K562 (cell line): ENCODE results near the gene NOSTRIN. TPM values are rescaled to one million over a fixed set of nuclear protein-coding genes. Genes with fewer than 3 reads are reported as not detected.

ENCODE experiments used
- ATAC-seq: fragments of 200-7000 bp; cut with Tn5 transposase; 3 replicates; pipeline ENCODE4 v1.9.1; 2020; ENCODE audit warnings: moderate library complexity
- BruUV-seq: library from RNA; stranded (reverse); fragments of 400-500 nt; replicated peaks from 2 replicates; lab custom pipeline; 2021; lab: Mats Ljungman, UMichigan
- CTCF ChIA-PET: fragments of 300-600 bp; formaldehyde crosslinking; extraction: SDS; loops from one replicate; lab custom pipeline; 2021; ENCODE audit warnings: low intra/inter-chr PET ratio; lab: Yijun Ruan, JAX
- POLR2A ChIA-PET: fragments of 300-600, 350-650 bp; sonication (Branson Sonifier 250); formaldehyde crosslinking; extraction: SDS; loops from one replicate; lab custom pipeline; 2021; ENCODE audit warnings: antibody characterized with exemption, inconsistent platforms; lab: Yijun Ruan, JAX
- DNase-seq, 4 experiments: peaks; one replicate each; pipeline versions ENCODE4 v3.0.0 to v3.0.0-alpha.2; 2011 to 2018; ENCODE audit warnings: low spot score in 3 of 4, mixed read lengths in 3 of 4; ENCODE audit errors: extremely low read depth in 1 of 4
- FAIRE-seq: peaks from 2 replicates; lab custom pipeline; 2011; peaks lifted over from hg19 to GRCh38; lab: Jason Lieb, UNC
- H2AFZ ChIP-seq: 2 replicates; pipeline ENCODE4 v1.6.0; 2011; ENCODE audit warnings: low read depth, low read length, control low read depth, inconsistent platforms
- H3K27ac ChIP-seq: fragments of 200-600 bp; 3 replicates; pipeline ENCODE4 v1.8.0; 2011; ENCODE audit warnings: low read depth, mild to moderate bottlenecking, control low read depth, inconsistent platforms, low read length, moderate library complexity, mixed read lengths; ENCODE audit errors: extremely low read depth
- H3K27me3 ChIP-seq, 2 experiments: fragments of 300-600 bp in 1 of 2; 2 replicates in 1 of 2; 3 replicates in 1 of 2; pipeline versions ENCODE4 v1.6.0 to v1.8.0; 2011; ENCODE audit warnings: inconsistent platforms in 2 of 2, low read length in 2 of 2, mild to moderate bottlenecking in 1 of 2, mixed read lengths in 1 of 2, moderate library complexity in 1 of 2; ENCODE audit not compliant: control insufficient read depth in 2 of 2, insufficient read depth in 2 of 2
- H3K36me3 ChIP-seq: fragments of 300-600 bp; 3 replicates; pipeline ENCODE4 v1.8.0; 2011; ENCODE audit warnings: mild to moderate bottlenecking, low read length, inconsistent platforms; ENCODE audit not compliant: control insufficient read depth, insufficient read depth
- H3K4me1 ChIP-seq, 2 experiments: fragments of 200-600 bp in 1 of 2; replicated peaks in 1 of 2; 2 replicates in 1 of 2; 3 replicates in 1 of 2; pipeline versions ENCODE4 v1.5.1 to v1.8.0; 2011; ENCODE audit warnings: inconsistent platforms in 2 of 2, low read length in 2 of 2, mild to moderate bottlenecking in 1 of 2, mixed read lengths in 1 of 2, moderate library complexity in 1 of 2; ENCODE audit not compliant: control insufficient read depth in 2 of 2, insufficient read depth in 2 of 2
- H3K4me2 ChIP-seq: 2 replicates; pipeline ENCODE4 v1.6.1; 2011; ENCODE audit warnings: low read length, control low read depth, inconsistent platforms, mixed read lengths; ENCODE audit not compliant: insufficient read depth
- H3K4me3 ChIP-seq: fragments of 200-600 bp; sonication (generic), shearing (Covaris generic); 2 replicates; pipeline ENCODE4 v1.5.1; 2016; ENCODE audit warnings: control low read depth, inconsistent platforms
- H3K79me2 ChIP-seq: fragments of 200-600 bp; 3 replicates; pipeline ENCODE4 v1.8.0; 2011; ENCODE audit warnings: low read length, inconsistent platforms; ENCODE audit not compliant: control insufficient read depth, insufficient read depth
- H3K9ac ChIP-seq, 2 experiments: 2 replicates each; pipeline versions ENCODE4 v1.6.0 to v1.6.1; 2011; ENCODE audit warnings: low read depth in 2 of 2, low read length in 2 of 2, control low read depth in 1 of 2, inconsistent platforms in 1 of 2, mild to moderate bottlenecking in 1 of 2, mixed read lengths in 1 of 2; ENCODE audit not compliant: insufficient read depth in 1 of 2
- H3K9me1 ChIP-seq: one replicate; pipeline ENCODE4 v1.6.0; 2011; ENCODE audit warnings: inconsistent platforms, mild to moderate bottlenecking, low read length, moderate library complexity; ENCODE audit not compliant: control insufficient read depth, insufficient read depth
- H3K9me3 ChIP-seq: replicated peaks from 2 replicates; pipeline ENCODE4 v1.5.1; 2011; ENCODE audit warnings: low read depth, low read length, inconsistent platforms; ENCODE audit not compliant: control insufficient read depth, insufficient read depth
- H4K20me1 ChIP-seq: replicated peaks from 2 replicates; pipeline ENCODE4 v1.6.1; 2011; ENCODE audit warnings: low read length, inconsistent platforms, mixed read lengths; ENCODE audit not compliant: control insufficient read depth, insufficient read depth
- BCL6 ChIP-seq: fragments of 250-450 bp; sonication (Bioruptor Pico); IDR thresholded peaks from 2 replicates; pipeline ENCODE4 v1.4.0; 2020
- CAMTA2 ChIP-seq: fragments of 250-450 bp; sonication (Bioruptor Pico); conservative IDR thresholded peaks from 2 replicates; pipeline ENCODE4 v1.5.1; 2022
- CCAR2 ChIP-seq: fragments of 200-400 bp; formaldehyde crosslinking; IDR thresholded peaks from 2 replicates; pipeline ENCODE4 v1.6.1; 2017; ENCODE audit warnings: mild to moderate bottlenecking, low read depth, low read length
- DMBX1 ChIP-seq: fragments of 250-450 bp; sonication (Bioruptor Pico); IDR thresholded peaks from 2 replicates; pipeline ENCODE4 v1.8.0; 2022; ENCODE audit warnings: inconsistent platforms, mild to moderate bottlenecking, moderate library complexity, borderline replicate concordance
- HLTF ChIP-seq: fragments of 450-650 bp; IDR thresholded peaks from 2 replicates; pipeline ENCODE4 v1.6.1; 2016
- HNRNPUL1 ChIP-seq: fragments of 200-400 bp; formaldehyde crosslinking; IDR thresholded peaks from 2 replicates; pipeline ENCODE4 v1.6.1; 2017; ENCODE audit warnings: low read length
- KDM1A ChIP-seq, 2 experiments: fragments of 450-650 bp; IDR thresholded peaks; 2 replicates each; pipeline ENCODE4 v1.6.1; 2016; ENCODE audit warnings: mild to moderate bottlenecking in 2 of 2
- MAFK ChIP-seq: IDR thresholded peaks from 2 replicates; pipeline ENCODE4 v1.6.1; 2011; ENCODE audit warnings: low read length, improper control_type of control experiment
- PHTF2 ChIP-seq: fragments of 250-450 bp; sonication (Bioruptor Pico); IDR thresholded peaks from 2 replicates; pipeline ENCODE4 v1.5.0; 2021; ENCODE audit warnings: mild to moderate bottlenecking
- RNF2 ChIP-seq: sonication (generic); IDR thresholded peaks from 2 replicates; pipeline ENCODE4 v1.6.1; 2016
- SMARCA4 ChIP-seq: fragments of 450-650 bp; IDR thresholded peaks from 2 replicates; pipeline ENCODE4 v1.6.1; 2016
- SMARCB1 ChIP-seq: IDR thresholded peaks from 2 replicates; pipeline ENCODE4 v1.6.1; 2011; ENCODE audit warnings: improper control_type of control experiment, low read depth; ENCODE audit not compliant: insufficient read length
- ZBED1 ChIP-seq: IDR thresholded peaks from 2 replicates; pipeline ENCODE4 v1.6.1; 2014
- ZFP30 ChIP-seq: fragments of 250-450 bp; sonication (Bioruptor Pico); IDR thresholded peaks from 2 replicates; pipeline ENCODE4 v1.8.0; 2022; ENCODE audit warnings: moderate library complexity, mild to moderate bottlenecking, inconsistent platforms, borderline replicate concordance
- ZNF124 ChIP-seq: sonication (generic); formaldehyde crosslinking; IDR thresholded peaks from 2 replicates; pipeline ENCODE4 v1.8.1; 2022; ENCODE audit warnings: missing genetic modification reagents
- ZNF232 ChIP-seq: sonication (generic); formaldehyde crosslinking; IDR thresholded peaks from 2 replicates; pipeline ENCODE4 v1.8.0; 2022; ENCODE audit warnings: mild to moderate bottlenecking, missing genetic modification reagents
- ZNF354B ChIP-seq: fragments of 250-450 bp; sonication (Bioruptor Pico); IDR thresholded peaks from 2 replicates; pipeline ENCODE4 v1.4.0; 2020
- ZNF407 ChIP-seq: fragments of 450-650 bp; IDR thresholded peaks from 2 replicates; pipeline ENCODE4 v1.6.1; 2016; ENCODE audit warnings: low read depth
- ZNF57 ChIP-seq: fragments of 450-650 bp; formaldehyde crosslinking; IDR thresholded peaks from 2 replicates; pipeline ENCODE4 v1.4.0; 2020; ENCODE audit warnings: mild to moderate bottlenecking, moderate library complexity
- ZNF668 ChIP-seq: fragments of 250-450 bp; sonication (Bioruptor Pico); IDR thresholded peaks from 2 replicates; pipeline ENCODE4 v1.8.0; 2022; ENCODE audit warnings: mild to moderate bottlenecking, inconsistent platforms
- in situ Hi-C: fragments of 300-500 bp; cut with MboI; formaldehyde crosslinking; loops from 4 replicates; pipeline ENCODE4 v1.15.0; 2018; ENCODE audit warnings: inconsistent platforms, mixed read lengths
- intact Hi-C: fragments of 100-400 bp; cut with micrococcal nuclease; formaldehyde crosslinking; loops from 2 replicates; pipeline ENCODE4 v1.14.2; 2022
- polyA plus RNA-seq, 8 experiments: library from polyadenylated mRNA; depleted of rRNA in 4 of 8; stranded (reverse) in 5 of 8; unstranded in 3 of 8; fragments of >200 nt; fragmentation: Nextera tagmentation in 2 of 8; fragmentation: Illumina TruSeq in 1 of 8; extraction: Ambion mirVana in 2 of 8; extraction: Trizol in 1 of 8; gene quantifications; 2 replicates each; pipeline versions ENCODE4 v1.2.1 to v1.2.3, GENCODE V29; 2011 to 2014; ENCODE audit warnings: inconsistent platforms in 1 of 8, missing spikeins in 1 of 8
- total RNA-seq, 7 experiments: library from RNA; depleted of rRNA in 6 of 7; stranded (reverse); fragments of >200 nt in 6 of 7; fragmentation: Illumina TruSeq in 2 of 7; extraction: Trizol in 2 of 7; gene quantifications; 2 replicates each; pipeline versions ENCODE4 v1.2.1 to v1.2.3, GENCODE V29; 2011 to 2021; ENCODE audit warnings: low replicate concordance in 1 of 7

The NOSTRIN gene
- total and polyA plus RNA-seq, 9 of the 15 experiments (the other 6 are each of a cell fraction or from before 2014, with no cell fraction given): 26.7 to 82.9 (median 56.3) TPM

GRCh38 chr2:168830958-168831357 lies 28.5 kb downstream of the NOSTRIN start (continued):
- no peak for TF ChIP-seq ZNF407
- no peak for TF ChIP-seq ZNF57 (CRISPR knock-in tag)

GRCh38 chr2:168831662-168832061 lies 29.2 kb downstream of the NOSTRIN start:
- POLR2A ChIA-PET: interaction anchor here (1.1 to 1.3 kb wide), 2 partner anchors 9 to 10 kb away, joined by 3 to 4 read pairs; no protein-coding TSS in a partner anchor
- intact Hi-C loops: no loop called here
- Histone ChIP-seq H3K36me3 (peaks cover 64% of the 10 kb centered on the region), H3K9ac (no peak overlapping the region), H3K9me1 (no peaks in the 10 kb centered on the region), H3K27me3 (no peaks in the 10 kb centered on the region), H3K79me2 (no peaks in the 10 kb centered on the region), H3K4me3 (no peak overlapping the region), H3K4me1 (no peaks in the 10 kb centered on the region), H2AFZ (no peak overlapping the region), H3K9me3 (no peaks in the 10 kb centered on the region), H4K20me1 (no peaks in the 10 kb centered on the region), H3K27ac (no peak overlapping the region), H3K4me2 (no peak overlapping the region)
- no TSS peak for BruUV-seq
- FAIRE-seq (no peak), DNase-seq (no peak), ATAC-seq (no peak)
- in situ Hi-C loops: no loop called here
- CTCF ChIA-PET: no interaction called here
- TF ChIP-seq KDM1A (IDR thresholded peaks at IDR 0.05) (0 out of 4 replicates have a peak, but pooled peaks of 1 of the 2 experiments have one; percentile 39), HNRNPUL1 (no peak), DMBX1 (CRISPR knock-in tag) (no peak), ZNF124 (CRISPR knock-in tag) (no peak), ZBED1 (no peak), SMARCA4 (no peak), ZNF668 (CRISPR knock-in tag) (no peak), CAMTA2 (CRISPR knock-in tag) (no peak), BCL6 (no peak), HLTF (no peak), SMARCB1 (no peak), CCAR2 (no peak), MAFK (no peak), ZFP30 (CRISPR knock-in tag) (no peak), ZNF232 (peak; percentile 85; the same call in 1 of the 2 replicates), PHTF2 (CRISPR knock-in tag) (no peak), ZNF354B (CRISPR knock-in tag) (no peak), RNF2 (no peak)
